GM19455 (cell line): ENCODE results near the gene NT5C.

Experiments
- ATAC-seq: cut with Tn5 transposase; IDR thresholded peaks from one replicate; pipeline ENCODE4 v1.9.1; 2021; ENCODE audit not compliant: unreplicated experiment

The NT5C gene

GRCh38 chr17:75118307-75118706, 13.2 kb downstream of the NT5C start:
- no peak for ATAC-seq

GRCh38 chr17:75116737-75117136, 14.8 kb downstream of the NT5C start:
- no peak for ATAC-seq

GRCh38 chr17:75115555-75115954, 16.0 kb downstream of the NT5C start:
- ATAC-seq, result no peak

- ATAC-seq, result no peak
Observed at GRCh38 chr17:75114552-75115314, 16.8 kb downstream of the NT5C start.

- ATAC-seq, result peak; percentile 40
Observed at GRCh38 chr17:75113798-75114551, 17.6 kb downstream of the NT5C start.

- no peak for ATAC-seq
Observed at GRCh38 chr17:75111777-75112335, 19.7 kb downstream of the NT5C start.

- ATAC-seq, result no peak
Observed at GRCh38 chr17:75110234-75110937, 21.2 kb downstream of the NT5C start.

GRCh38 chr17:75109407-75110233, 21.9 kb downstream of the NT5C start, which contains the start of gene ARMC7:
Gene ARMC7 (plus strand): TSS chr17:75109969. CDS start chr17:75110289, 320 bp downstream.
- ATAC-seq, result peak; percentile 47

- ATAC-seq, result no peak
Observed at GRCh38 chr17:75109046-75109406, 22.5 kb downstream of the NT5C start.

GRCh38 chr17:75108193-75108592, 23.3 kb downstream of the NT5C start:
- no peak for ATAC-seq

- ATAC-seq, result no peak
Observed at GRCh38 chr17:75105126-75106080, 26.1 kb downstream of the NT5C start.

- ATAC-seq, result no peak
Observed at GRCh38 chr17:75103601-75104554, 27.7 kb downstream of the NT5C start.

- ATAC-seq, result no peak
Observed at GRCh38 chr17:75102385-75102821, 29.1 kb downstream of the NT5C start.

GRCh38 chr17:75099881-75100595, 31.5 kb downstream of the NT5C start:
- no peak for ATAC-seq

GRCh38 chr17:75098861-75099260, 32.7 kb downstream of the NT5C start:
- no peak for ATAC-seq

GRCh38 chr17:75097865-75098264, 33.7 kb downstream of the NT5C start:
- no peak for ATAC-seq

- ATAC-seq, result no peak
Observed at GRCh38 chr17:75096082-75096625, 35.4 kb downstream of the NT5C start.
